CD4-positive, alpha-beta T cell treated with Interleukin-4 for 1 hour (primary cell): ENCODE measurements around the gene CLPTM1.
"Not testable (repeated sequence)": the region's sequence is repeated elsewhere in the genome, so short reads cannot be mapped to it uniquely, and the experiment has no call there.

ENCODE experiments used
- DNase-seq, 2 donors: peaks; one replicate each; pipeline ENCODE4 v3.0.0-alpha.2; 2020 to 2022

Gene CLPTM1, protein sequence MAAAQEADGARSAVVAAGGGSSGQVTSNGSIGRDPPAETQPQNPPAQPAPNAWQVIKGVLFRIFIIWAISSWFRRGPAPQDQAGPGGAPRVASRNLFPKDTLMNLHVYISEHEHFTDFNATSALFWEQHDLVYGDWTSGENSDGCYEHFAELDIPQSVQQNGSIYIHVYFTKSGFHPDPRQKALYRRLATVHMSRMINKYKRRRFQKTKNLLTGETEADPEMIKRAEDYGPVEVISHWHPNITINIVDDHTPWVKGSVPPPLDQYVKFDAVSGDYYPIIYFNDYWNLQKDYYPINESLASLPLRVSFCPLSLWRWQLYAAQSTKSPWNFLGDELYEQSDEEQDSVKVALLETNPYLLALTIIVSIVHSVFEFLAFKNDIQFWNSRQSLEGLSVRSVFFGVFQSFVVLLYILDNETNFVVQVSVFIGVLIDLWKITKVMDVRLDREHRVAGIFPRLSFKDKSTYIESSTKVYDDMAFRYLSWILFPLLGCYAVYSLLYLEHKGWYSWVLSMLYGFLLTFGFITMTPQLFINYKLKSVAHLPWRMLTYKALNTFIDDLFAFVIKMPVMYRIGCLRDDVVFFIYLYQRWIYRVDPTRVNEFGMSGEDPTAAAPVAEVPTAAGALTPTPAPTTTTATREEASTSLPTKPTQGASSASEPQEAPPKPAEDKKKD

DNA sequence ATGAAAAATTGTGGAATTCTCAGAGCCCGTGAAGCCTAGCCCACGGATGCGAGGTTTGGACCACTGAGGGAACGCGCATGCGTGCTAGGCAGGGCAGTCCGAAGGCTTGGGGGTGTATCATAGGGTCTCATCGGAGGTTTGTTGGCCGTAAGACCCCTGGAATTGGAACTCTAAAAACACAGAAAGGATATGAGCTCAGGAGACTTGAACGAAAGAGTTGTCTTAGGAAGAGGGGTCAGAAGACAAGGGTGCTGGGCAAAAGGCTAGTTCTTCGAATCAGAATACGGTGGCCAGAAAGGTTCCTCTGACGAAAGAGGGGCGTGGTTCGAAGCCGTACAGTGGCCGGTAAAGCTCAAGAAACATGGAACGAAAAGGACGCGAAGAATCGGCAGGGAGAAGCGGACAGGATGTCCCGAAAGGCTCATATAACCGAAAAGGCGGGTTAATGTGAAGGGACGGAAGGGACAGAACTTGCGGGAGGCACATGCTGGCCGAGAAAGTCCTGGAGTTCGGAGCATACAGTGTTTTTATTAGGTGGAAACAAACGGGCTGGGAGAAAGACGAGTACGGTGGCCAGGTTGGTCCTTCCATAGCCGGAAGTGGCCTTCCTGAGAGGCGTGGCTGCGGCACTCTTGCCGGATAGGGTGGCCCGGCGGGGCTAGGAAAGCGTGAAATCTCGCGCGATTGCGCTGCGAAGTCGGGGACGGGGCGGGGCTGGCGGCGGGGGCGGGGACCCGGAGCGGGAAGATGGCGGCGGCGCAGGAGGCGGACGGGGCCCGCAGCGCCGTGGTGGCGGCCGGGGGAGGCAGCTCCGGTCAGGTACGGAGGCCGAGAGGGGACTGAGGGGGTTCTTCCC is at the start of gene CLPTM1:
TSS of gene CLPTM1 (plus strand) at position 732 of the 856 bp plus-strand sequence. CDS start at position 748, 16 bp downstream.
- peak; percentile 96 to 97 for DNase-seq

DNA sequence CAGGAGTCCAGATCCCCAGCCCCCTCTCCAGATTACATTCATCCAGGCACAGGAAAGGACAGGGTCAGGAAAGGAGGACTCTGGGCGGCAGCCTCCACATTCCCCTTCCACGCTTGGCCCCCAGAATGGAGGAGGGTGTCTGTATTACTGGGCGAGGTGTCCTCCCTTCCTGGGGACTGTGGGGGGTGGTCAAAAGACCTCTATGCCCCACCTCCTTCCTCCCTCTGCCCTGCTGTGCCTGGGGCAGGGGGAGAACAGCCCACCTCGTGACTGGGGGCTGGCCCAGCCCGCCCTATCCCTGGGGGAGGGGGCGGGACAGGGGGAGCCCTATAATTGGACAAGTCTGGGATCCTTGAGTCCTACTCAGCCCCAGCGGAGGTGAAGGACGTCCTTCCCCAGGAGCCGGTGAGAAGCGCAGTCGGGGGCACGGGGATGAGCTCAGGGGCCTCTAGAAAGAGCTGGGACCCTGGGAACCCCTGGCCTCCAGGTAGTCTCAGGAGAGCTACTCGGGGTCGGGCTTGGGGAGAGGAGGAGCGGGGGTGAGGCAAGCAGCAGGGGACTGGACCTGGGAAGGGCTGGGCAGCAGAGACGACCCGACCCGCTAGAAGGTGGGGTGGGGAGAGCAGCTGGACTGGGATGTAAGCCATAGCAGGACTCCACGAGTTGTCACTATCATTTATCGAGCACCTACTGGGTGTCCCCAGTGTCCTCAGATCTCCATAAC is 49.6 kb upstream of the CLPTM1 start, which contains the start of gene APOE:
TSS of gene APOE (plus strand) at position 360 of the 724 bp plus-strand sequence. CDS start 829 bp downstream, outside the sequence.
- DNase-seq: no peak

- DNase-seq: no peak
These were observed 47.6 kb upstream of the CLPTM1 start for GRCh38 chr19:44907613-44908012.

DNA sequence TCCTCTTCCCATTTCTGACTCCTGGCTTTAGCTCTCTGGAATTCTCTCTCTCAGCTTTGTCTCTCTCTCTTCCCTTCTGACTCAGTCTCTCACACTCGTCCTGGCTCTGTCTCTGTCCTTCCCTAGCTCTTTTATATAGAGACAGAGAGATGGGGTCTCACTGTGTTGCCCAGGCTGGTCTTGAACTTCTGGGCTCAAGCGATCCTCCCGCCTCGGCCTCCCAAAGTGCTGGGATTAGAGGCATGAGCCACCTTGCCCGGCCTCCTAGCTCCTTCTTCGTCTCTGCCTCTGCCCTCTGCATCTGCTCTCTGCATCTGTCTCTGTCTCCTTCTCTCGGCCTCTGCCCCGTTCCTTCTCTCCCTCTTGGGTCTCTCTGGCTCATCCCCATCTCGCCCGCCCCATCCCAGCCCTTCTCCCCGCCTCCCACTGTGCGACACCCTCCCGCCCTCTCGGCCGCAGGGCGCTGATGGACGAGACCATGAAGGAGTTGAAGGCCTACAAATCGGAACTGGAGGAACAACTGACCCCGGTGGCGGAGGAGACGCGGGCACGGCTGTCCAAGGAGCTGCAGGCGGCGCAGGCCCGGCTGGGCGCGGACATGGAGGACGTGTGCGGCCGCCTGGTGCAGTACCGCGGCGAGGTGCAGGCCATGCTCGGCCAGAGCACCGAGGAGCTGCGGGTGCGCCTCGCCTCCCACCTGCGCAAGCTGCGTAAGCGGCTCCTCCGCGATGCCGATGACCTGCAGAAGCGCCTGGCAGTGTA is 46.9 kb upstream of the CLPTM1 start:
- no peak for DNase-seq

DNA sequence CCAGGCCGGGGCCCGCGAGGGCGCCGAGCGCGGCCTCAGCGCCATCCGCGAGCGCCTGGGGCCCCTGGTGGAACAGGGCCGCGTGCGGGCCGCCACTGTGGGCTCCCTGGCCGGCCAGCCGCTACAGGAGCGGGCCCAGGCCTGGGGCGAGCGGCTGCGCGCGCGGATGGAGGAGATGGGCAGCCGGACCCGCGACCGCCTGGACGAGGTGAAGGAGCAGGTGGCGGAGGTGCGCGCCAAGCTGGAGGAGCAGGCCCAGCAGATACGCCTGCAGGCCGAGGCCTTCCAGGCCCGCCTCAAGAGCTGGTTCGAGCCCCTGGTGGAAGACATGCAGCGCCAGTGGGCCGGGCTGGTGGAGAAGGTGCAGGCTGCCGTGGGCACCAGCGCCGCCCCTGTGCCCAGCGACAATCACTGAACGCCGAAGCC is 46.3 kb upstream of the CLPTM1 start:
- no peak for DNase-seq

DNA sequence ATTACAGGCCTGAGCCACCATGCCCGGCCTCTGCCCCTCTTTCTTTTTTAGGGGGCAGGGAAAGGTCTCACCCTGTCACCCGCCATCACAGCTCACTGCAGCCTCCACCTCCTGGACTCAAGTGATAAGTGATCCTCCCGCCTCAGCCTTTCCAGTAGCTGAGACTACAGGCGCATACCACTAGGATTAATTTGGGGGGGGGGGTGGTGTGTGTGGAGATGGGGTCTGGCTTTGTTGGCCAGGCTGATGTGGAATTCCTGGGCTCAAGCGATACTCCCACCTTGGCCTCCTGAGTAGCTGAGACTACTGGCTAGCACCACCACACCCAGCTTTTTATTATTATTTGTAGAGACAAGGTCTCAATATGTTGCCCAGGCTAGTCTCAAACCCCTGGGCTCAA is 45.4 kb upstream of the CLPTM1 start:
- no peak for DNase-seq

GRCh38 chr19:44911896-44912295 is 43.3 kb upstream of the CLPTM1 start:
- DNase-seq: not testable (repeated sequence)

GRCh38 chr19:44912854-44913253 is 42.3 kb upstream of the CLPTM1 start:
- no peak for DNase-seq

GRCh38 chr19:44913512-44914432 is 41.4 kb upstream of the CLPTM1 start:
- DNase-seq: not testable (repeated sequence)

DNA sequence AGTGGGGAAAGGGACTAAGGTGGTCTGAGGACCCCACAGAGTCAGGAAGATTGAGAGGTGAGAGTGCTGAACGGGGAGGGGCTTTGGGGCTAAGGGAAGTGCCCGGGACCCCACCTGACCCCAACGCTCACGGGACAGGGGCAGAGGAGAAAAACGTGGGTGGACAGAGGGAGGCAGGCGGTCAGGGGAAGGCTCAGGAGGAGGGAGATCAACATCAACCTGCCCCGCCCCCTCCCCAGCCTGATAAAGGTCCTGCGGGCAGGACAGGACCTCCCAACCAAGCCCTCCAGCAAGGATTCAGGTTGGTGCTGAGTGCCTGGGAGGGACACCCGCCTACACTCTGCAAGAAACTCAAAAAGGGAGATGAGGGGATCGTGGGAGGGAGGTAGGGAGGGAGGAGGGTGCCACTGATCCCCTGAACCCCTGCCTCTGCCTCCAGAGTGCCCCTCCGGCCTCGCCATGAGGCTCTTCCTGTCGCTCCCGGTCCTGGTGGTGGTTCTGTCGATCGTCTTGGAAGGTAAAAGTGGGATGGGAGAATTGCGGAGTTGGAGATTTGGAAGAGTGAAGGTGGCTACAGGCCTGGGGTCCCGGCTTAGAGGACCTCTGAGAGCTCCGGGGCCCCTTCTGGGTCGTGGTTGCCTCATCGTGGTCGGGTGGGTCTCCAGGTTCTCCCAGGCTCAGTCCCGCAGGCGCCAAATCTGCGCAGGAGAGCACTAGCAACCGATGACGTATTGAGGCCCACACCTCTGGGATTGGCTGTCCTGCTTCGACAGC is 40.6 kb upstream of the CLPTM1 start, which contains the start of gene APOC1:
TSS of gene APOC1 (plus strand) at position 176 of the 774 bp plus-strand sequence. CDS start at position 460, 284 bp downstream.
- peak; percentile 80 to 82 for DNase-seq

DNA sequence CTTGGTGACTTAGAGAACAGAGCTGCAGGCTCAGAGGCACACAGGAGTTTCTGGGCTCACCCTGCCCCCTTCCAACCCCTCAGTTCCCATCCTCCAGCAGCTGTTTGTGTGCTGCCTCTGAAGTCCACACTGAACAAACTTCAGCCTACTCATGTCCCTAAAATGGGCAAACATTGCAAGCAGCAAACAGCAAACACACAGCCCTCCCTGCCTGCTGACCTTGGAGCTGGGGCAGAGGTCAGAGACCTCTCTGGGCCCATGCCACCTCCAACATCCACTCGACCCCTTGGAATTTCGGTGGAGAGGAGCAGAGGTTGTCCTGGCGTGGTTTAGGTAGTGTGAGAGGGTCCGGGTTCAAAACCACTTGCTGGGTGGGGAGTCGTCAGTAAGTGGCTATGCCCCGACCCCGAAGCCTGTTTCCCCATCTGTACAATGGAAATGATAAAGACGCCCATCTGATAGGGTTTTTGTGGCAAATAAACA is 30.9 kb upstream of the CLPTM1 start:
- DNase-seq: no peak

GRCh38 chr19:44925114-44925891 is 29.9 kb upstream of the CLPTM1 start:
- no peak for DNase-seq

DNA sequence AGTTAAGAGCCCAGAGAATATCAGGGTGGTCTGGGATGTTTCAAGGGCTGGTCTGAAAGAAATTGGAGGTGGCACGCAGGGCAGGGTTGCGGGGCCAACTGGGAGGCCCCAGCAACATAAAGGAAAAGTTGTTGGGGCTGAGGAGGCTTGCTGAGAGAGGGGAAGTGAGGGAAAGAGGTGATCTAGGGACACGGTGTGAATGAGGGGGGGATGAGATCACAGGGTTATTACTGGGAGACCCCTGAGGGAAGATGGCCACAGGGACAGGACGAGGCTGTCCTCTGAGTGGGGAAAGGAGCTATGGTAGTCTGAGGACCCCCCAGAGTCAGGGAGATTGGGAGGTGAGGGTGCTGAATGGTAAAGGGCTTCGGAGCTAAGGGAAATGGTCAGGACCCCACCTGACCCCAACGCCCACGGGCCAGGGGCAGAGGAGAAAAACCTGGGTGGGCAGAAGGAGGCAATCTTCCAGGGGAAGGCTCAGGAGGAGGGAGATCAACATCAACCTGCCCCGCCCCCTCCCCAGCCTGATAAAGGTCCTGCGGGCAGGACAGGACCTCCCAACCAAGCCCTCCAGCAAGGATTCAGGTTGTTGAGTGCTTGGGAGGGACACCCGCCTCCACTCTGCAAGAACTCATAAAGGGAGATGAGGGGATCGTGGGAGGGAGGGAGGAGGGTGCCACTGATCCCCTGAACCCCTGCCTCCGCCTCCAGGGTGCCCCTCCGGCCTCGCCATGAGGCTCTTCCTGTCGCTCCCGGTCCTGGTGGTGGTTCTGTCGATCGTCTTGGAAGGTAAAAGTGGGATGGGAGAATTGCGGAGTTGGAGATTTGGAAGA is 28.7 kb upstream of the CLPTM1 start:
- not testable (repeated sequence) for DNase-seq

DNA sequence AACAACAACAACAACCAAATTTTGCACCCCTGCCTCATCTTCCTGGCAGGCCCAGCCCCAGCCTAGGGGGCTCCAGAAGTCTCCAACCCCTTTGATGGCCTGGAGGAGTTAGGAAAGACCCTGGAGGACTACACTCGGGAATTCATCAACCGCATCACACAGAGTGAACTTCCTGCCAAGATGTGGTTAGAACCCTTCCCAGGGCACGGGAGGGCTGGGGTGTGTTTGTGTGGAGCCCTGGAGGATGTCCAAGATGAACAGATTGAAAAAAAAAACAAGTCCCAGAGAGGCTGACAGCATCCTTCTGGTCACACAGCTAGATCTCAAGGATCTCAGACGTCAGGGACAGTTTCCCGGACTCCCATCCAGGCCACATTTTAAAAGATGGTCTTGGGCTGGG is 27.4 kb upstream of the CLPTM1 start:
- DNase-seq: no peak

DNA sequence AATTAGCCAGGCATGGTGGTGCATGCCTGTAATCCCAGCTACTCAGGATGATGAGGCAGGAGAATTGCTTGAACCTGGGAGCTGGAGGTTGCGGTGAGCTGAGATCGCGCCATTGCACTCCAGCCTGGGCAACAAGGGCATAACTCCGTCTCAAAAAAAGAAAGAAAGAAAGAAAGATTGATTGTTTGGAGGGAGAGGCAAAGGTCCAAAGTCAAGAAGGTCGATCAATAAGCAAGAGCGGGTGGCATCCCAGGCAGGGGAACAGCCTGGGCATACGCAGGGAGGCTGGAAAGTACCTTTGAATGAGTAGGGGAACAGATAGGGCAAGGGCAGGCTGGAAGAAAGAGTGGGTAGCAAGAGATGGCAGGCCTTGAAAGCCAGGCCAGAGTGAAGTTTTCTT is 25.1 kb upstream of the CLPTM1 start:
- no peak for DNase-seq

GRCh38 chr19:44931541-44931940 is 23.6 kb upstream of the CLPTM1 start:
- no peak for DNase-seq

- no peak for DNase-seq
These were observed 15.5 kb upstream of the CLPTM1 start for GRCh38 chr19:44939668-44940067.
